Inflammatory macrophage treated with lipopolysaccharide for 1 hour (primary cell): Measurements from ENCODE around the gene GCLC.
A peak's percentile ranks its signal among the peaks of the same experiment; 100 is the strongest.
"Not testable (repeated sequence)": the region's sequence is repeated elsewhere in the genome, so short reads cannot be mapped to it uniquely, and the experiment has no call there.

ENCODE experiments used
- DNase-seq, 2 donors: peaks; one replicate each; pipeline ENCODE4 v3.0.0-alpha.2; 2020 to 2022

Gene GCLC

GRCh38 chr6:53556986-53557715, 12.2 kb upstream of the GCLC start:
- DNase-seq = peak; percentile 64 to 84

GRCh38 chr6:53553600-53553999, 8.7 kb upstream of the GCLC start:
- DNase-seq = not testable (repeated sequence)

DNA sequence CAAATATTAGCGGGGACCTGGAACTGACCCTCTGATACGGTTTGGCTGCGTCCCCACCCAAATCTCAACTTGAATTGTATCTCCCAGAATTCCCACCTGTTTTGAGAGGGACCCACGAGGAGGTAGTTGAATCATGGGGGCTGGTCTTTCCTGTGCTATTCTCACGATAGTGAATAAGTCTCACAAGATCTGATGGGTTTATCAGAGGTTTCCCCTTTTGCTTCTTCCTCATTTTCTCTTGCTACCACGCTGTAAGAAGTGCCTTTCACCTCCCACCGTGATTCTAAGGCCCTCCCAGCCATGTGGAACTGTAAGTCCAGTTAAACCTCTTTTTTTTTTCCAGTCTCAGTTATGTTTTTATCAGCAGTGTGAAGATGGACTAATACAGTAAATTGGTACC, 6.8 kb upstream of the GCLC start:
- DNase-seq = peak; percentile 68 to 92

DNA sequence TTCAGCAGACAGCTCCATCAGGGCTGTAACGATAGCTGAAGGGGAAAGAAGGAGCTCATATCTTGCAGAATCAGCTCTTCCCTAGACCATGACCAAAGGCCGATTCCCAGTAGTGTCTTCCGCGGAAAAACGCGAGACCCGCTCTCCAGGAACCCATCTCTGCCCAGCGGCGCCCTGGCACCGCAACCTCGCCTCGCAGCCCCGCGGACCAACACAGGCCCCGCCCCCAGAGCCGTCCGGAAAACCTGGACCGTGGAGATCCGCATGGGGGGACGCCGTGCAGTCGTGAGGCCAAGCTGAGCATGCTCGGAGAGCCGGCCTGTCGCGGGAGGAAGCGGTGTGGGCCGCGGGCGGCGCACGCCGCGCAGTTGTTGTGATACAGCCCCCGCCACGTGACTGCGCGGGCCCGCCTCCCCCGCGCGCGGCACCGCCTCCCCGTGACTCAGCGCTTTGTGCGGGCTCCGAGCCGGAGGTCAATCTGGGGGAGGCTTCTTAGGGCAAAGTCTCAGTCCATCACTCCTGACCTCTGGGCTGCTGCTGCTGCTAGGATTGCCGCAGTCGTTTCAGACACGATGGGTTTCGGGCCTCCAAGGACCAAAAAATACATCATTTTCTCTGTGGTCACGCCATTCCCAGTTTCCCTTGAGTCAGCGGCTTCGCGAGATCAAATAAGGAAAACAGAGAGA, 3.1 kb upstream of the GCLC start:
- peak; percentile 93 to 94 for DNase-seq

GRCh38 chr6:53547166-53547810, 2.4 kb upstream of the GCLC start:
- no peak for DNase-seq

- DNase-seq = no peak
Measured at GRCh38 chr6:53546281-53546680, 1.4 kb upstream of the GCLC start.

DNA sequence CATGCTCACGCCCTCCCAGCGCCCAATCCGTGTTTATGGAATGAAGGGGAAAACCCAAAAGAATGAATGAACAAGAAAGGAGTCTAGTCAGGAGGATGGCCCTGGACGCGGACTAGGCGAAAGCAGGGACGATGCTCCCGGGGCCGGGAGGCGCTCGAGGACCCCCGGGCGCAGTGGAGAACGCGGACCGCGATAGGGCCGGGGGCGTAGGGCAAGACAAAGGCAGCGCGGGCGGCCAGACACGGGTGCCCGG, 758 bp downstream of the GCLC start:
- DNase-seq = no peak

DNA sequence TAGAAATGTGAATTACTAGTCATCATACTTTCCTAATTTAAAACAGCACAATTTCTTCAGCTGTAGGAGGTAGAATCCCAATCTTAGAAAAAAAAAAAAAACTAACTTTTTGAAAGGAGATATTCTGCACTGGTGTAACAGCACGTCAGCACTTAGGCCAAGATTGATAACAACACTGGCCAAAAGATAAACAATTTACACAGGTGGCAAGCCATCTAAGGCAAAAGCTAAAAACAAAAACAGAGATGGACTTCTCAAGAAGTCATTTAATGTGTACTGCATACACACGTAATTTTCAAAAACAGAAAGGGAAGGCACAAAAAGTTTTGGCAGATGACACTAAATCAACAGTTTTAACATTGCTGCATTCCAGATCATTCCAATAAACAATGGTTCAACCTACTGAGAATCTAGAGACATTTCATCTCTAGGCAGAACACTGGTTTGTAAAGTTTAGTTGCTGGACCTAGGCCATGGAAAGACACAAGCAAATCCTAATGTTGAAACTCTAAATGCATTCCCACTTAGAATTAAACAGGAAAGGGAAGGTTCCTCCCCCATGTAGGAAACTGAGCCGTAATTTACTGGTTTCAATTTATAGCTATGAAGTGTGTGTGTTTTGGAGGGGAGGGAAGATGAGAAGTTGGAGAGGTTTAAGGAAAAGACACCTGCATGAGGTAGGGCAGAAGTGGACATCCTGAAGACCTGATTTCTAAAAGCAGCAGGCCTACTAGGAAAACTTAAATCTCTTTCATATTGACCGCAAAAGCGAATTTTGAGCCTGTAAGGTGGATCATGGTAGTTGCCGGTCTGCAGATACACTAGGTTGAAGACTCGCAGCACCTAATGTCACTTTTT, 1.3 kb downstream of the GCLC start:
- no peak for DNase-seq

DNA sequence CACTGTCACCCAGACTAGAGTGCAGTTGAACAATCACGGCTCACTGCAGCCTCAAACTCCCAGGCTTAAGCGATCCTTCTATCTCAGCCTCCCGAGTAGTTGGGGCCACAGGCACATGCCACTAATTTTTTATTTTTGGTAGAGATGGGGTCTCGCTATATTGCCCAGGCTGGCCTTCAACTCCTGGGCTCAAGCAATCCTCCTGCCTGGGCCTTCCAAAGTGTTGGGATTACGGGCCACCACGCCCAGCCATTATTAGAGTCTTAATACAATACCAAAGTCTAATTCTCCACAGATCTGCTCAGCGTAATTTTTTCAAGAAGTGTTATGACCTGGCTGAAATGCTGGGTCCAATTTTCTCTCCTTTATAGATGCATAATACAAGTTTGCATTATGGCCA, 3.0 kb downstream of the GCLC start:
- DNase-seq = no peak

- DNase-seq = no peak
Measured at GRCh38 chr6:53540129-53540692, 4.7 kb downstream of the GCLC start.

DNA sequence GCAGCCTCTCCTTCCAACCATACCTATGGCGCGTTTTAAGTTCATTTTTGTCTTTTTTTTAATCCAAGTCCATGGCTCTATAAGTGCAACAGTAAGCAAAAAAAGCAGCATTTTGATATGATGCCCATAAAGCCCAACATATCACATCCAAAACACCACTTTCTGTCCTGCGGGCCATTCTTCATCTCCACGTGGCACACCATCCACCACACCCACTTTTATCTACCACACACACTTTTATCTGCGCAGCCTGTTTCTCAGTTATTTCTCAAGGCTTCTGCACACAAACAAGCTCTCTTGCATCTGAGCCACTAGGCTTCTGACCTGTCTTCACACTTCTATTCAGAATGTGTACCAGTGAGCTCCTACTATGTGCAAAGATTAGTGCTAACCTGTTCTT, 5.3 kb downstream of the GCLC start:
- DNase-seq = no peak

DNA sequence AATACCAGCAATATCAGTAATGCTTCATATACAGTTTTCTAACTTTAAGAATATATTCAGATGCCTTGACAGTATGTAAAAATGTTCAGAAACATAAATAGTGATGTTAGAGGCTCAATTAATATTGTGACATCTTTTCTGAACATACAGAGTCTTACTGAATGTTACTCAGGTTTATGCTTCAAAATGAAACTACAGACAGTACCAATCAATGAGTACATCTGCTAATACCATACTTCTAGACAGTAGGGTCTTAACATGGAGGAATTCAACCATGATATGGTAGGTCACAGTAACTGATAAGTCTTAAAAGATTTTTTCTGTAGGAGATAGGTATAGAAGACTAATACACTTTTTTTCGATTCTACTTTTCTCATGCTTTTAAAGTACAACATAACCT, 8.3 kb downstream of the GCLC start:
- DNase-seq = no peak

- DNase-seq = no peak
Measured at GRCh38 chr6:53532942-53533341, 12.0 kb downstream of the GCLC start.

- no peak for DNase-seq
Measured at GRCh38 chr6:53532061-53532797, 12.7 kb downstream of the GCLC start.

GRCh38 chr6:53530780-53531386, 14.0 kb downstream of the GCLC start:
- DNase-seq = no peak

GRCh38 chr6:53530346-53530745, 14.6 kb downstream of the GCLC start:
- no peak for DNase-seq

- DNase-seq = no peak
Measured at GRCh38 chr6:53529324-53530036, 15.4 kb downstream of the GCLC start.

- DNase-seq = no peak
Measured at GRCh38 chr6:53528107-53528506, 16.8 kb downstream of the GCLC start.

GRCh38 chr6:53527249-53527765, 17.6 kb downstream of the GCLC start:
- DNase-seq = no peak

- no peak for DNase-seq
Measured at GRCh38 chr6:53526000-53526399, 18.9 kb downstream of the GCLC start.

- no peak for DNase-seq
Measured at GRCh38 chr6:53524455-53524815, 20.5 kb downstream of the GCLC start.
